RKO (cell line): ENCODE data around the gene IVD.

ENCODE experiments used
- DNase-seq: peaks from one replicate; pipeline ENCODE4 v3.0.0-alpha.2; 2016; ENCODE audit warnings: low spot score

IVD gene

GRCh38 chr15:40414816-40415215 is 9.2 kb downstream of the IVD start:
- no peak for DNase-seq

- no peak for DNase-seq
These were observed 9.6 kb downstream of the IVD start for GRCh38 chr15:40415226-40415625.

- DNase-seq, result no peak
These were observed 10.5 kb downstream of the IVD start for GRCh38 chr15:40416056-40416455.

DNA sequence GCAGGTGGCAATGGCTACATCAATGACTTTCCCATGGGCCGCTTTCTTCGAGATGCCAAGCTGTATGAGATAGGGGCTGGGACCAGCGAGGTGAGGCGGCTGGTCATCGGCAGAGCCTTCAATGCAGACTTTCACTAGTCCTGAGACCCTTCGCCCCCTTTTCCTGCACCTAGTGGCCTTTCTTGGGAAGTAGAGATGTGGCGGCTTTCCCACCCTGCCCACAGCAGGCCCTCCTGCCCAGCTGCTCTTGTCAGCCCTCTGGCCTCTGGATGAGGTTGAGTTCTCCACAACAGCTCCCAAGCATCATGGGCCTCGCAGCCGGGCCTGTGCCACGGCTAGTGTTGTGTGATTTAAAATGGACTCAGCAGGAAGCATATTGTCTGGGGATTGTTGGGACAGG is 12.5 kb downstream of the IVD start:
- no peak for DNase-seq

- no peak for DNase-seq
These were observed 14.6 kb downstream of the IVD start for GRCh38 chr15:40420071-40420713.

DNA sequence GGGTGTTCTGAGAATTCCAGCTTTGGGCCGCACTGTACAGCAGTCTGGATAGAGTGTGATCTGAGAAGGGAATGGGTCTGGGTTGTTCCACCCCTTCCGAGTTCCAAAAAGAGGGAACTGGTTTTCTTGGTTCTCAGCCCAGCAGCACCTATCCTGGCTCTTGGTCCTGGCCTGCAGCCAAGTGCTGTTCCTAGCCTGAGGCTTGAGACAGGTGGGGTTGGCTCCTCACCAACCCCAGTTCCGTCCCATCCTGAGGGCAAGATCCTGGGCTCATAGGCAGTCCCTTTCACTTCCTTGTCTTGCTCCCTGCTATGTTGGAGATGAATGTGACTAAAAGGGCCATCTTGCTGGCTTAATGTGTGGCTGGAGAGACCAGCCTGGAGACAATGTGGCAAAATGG is 15.2 kb downstream of the IVD start:
- DNase-seq, result no peak

GRCh38 chr15:40421246-40422157 is 15.9 kb downstream of the IVD start:
- DNase-seq, result no peak

GRCh38 chr15:40424483-40425115 is 19.0 kb downstream of the IVD start:
- DNase-seq, result no peak

DNA sequence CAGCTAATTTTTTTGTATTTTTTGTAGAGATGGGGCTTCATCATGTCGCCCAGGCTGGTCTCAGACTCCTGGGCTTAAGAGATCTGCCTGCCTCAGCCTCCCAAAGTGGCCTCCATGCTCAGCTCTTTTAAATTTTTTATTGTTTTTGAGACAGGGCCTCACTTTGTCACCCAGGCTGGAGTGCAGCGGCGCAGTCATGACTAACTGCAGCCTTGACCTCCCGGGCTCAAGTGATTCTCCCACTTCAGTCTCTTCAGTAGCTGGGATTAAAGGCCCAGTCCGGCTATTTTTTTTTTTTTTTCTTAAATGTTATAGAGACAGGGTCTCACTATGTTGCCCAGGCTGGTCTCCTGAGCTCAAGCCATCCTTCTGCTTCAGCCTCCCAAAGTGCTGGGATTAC is 20.1 kb downstream of the IVD start:
- no peak for DNase-seq

GRCh38 chr15:40427188-40427587 is 21.6 kb downstream of the IVD start:
- no peak for DNase-seq

- no peak for DNase-seq
These were observed 22.6 kb downstream of the IVD start for GRCh38 chr15:40428185-40428584.

DNA sequence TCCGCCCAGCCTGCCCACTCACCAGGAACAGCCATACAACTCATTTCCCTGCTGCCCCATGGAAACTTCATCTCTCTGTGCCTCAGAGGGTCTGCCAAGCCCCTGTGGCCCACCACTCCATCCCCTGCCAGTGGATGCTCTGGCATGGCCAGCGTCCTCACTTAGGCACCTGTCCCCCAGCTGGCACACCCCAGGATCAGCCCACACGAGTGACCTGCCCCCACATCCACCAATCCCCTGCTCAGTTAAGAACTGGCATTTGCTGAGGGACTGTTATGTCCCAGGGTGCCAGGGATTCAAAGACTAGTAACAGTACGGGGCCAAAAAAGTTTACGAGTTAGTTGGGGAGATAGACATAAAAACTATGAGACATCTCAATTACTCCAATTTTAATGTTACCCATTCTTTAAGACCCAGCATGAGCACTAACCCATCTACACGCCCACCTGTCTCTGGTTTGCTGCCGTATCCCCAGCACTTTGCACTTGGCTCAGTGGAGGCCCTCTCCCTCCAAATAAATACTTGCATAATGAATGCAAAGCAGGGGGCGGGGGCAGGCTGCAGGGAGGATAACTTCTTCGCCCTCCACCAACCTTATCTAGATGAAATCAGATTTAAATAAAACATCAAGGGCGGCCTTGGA is 23.6 kb downstream of the IVD start:
- DNase-seq, result no peak

GRCh38 chr15:40430271-40430805 is 24.7 kb downstream of the IVD start:
- peak; percentile 81 for DNase-seq

- no peak for DNase-seq
These were observed 29.6 kb downstream of the IVD start for GRCh38 chr15:40435023-40435709.

- DNase-seq, result no peak
These were observed 30.1 kb downstream of the IVD start for GRCh38 chr15:40435710-40436089.

DNA sequence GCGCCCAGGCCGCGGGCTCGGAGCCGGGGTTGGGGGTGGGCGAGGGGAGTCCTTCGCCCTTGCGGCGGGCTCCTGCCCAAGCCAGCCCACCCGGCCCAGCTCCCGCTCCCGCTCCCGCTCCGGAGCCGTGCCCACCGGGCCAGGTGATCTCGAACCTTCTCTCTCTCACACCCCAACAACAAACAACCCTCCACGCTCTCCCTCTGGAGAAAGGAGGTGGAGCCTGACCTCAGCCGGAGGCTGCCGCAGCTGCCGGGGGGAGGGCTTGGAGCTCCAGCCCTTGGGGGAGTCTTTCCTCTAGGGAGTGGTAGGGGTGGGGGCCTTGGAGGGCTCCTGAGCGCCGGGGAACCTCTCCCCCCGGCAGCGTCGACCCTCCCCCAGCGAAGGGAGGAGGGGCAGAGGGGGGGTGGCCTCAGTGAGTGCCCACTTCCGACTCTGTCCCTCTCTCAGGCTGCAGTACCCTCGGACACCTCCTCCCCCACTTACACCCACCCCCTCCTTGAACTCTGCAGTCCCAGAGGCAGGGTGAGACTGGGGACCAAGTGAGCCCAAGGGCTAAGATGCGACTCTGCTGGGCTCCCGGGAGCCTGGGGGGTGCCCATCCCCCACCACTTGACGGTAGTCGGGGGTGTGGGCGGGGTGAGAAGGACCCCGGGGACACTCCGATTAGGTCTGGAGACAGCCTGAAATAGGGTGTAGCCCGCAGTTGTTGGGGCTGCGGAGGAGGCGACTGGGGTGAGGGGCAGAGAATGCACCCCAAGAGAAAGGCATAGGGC is 30.7 kb downstream of the IVD start:
- DNase-seq, result no peak

GRCh38 chr15:40436892-40437751 is 31.5 kb downstream of the IVD start:
- DNase-seq, result no peak

DNA sequence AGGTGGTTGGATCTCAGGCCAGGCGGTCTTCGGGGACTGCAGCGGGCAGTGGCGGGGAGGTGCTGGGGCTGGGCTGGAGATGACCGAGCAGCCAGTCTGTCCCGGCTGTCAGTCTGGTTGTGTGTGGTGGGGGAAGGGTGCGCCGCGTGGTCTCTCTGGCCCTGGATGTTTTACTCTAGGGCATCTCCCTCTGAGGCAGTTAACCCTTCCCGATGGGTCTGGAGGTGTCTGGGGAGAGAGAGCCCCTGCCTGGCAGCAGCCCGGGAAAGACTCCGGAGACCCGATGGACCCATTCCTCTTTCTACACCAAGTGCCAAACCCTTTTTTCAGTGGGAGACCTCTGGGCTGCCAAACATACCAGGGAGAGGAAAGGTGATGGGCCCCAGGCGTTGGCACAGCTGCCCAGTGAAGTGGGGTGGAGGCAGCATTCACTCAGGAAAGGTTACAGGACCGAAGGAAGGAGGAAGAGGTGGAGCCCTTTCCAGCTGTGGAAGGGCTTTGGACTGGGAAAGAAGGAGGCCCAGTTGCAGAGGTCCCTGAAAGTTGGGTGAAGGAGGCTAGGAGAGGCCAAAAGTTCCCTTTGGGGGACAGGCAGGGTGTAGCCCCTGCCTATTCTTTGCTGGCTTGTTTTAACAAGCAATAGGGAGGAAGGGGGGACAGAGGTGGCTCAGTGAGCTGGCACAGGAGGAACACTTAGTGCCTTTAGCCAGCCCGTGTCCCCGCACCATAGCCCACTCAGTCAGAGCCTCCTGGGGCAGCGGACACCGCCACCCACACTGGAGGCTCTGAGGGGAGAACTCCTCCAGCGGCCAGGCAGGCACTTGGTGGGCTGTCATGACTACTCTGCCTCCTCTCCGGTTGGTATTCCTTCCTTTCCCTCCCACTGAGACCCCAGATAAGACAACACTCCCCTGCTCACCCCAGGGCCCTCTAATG is 32.4 kb downstream of the IVD start:
- no peak for DNase-seq

- DNase-seq, result no peak
These were observed 33.1 kb downstream of the IVD start for GRCh38 chr15:40438712-40439111.
